Astrocyte (in vitro differentiated cells and primary cell): Measurements from ENCODE around the gene CERS3.

Experiments
- CTCF ChIP-seq: IDR thresholded peaks from 2 replicates; pipeline ENCODE4 v1.5.1; 2011; ENCODE audit warnings: low read depth, mild to moderate bottlenecking, inconsistent platforms, low read length, moderate library complexity; ENCODE audit not compliant: insufficient read depth
- EZH2 ChIP-seq: IDR thresholded peaks from 2 replicates; pipeline ENCODE4 v1.6.1; 2012; ENCODE audit warnings: mild to moderate bottlenecking, low read length, inconsistent platforms; ENCODE audit not compliant: insufficient read depth

- TF ChIP-seq CTCF (no peak), EZH2 (no peak)
Measured at GRCh38 chr15:100553468-100553867, 24.7 kb upstream of the CERS3 start.
